Right lobe of liver (tissue), 6 donors: Measurements from ENCODE around the gene FAM110D. TPM values are rescaled to one million over a fixed set of nuclear protein-coding genes. Genes with fewer than 3 reads are reported as not detected.

Experiments
- ATAC-seq, 4 donors: fragments of 200-7000 bp; cut with Tn5 transposase; one replicate each; pipeline ENCODE4 v1.9.1; 2020; ENCODE audit warnings: mild to moderate bottlenecking in 4 of 4, moderate library complexity in 4 of 4
- DNase-seq, 3 donors: peaks; one replicate each; pipeline ENCODE4 v3.0.0-alpha.2; 2020
- H3K27ac ChIP-seq, 3 donors: fragments of 200-600 bp; one replicate each; pipeline ENCODE4 v1.8.0; 2022
- H3K27me3 ChIP-seq, 2 donors: fragments of 200-600 bp; one replicate each; pipeline ENCODE4 v1.8.0; 2022
- H3K36me3 ChIP-seq, 4 donors: fragments of 200-600 bp; sonication (generic) in 1 of 4; one replicate each; pipeline versions ENCODE4 v1.5.1 to v1.8.0; 2017 to 2022; ENCODE audit warnings: control low read depth in 1 of 4
- H3K4me1 ChIP-seq, 4 donors: fragments of 200-600 bp; sonication (generic) in 1 of 4; one replicate each; pipeline versions ENCODE4 v1.5.1 to v1.8.0; 2017 to 2022; ENCODE audit warnings: control low read depth in 1 of 4
- H3K4me3 ChIP-seq, 3 donors: fragments of 200-600 bp; one replicate each; pipeline ENCODE4 v1.8.0; 2022
- H3K9me3 ChIP-seq, 4 donors: fragments of 200-600 bp; sonication (generic) in 1 of 4; one replicate each; pipeline versions ENCODE4 v1.5.1 to v1.8.0; 2017 to 2022; ENCODE audit warnings: control low read depth in 1 of 4
- POLR2A ChIP-seq: fragments of 450-650 bp; IDR thresholded peaks from one replicate; pipeline ENCODE4 v1.6.1; 2017; ENCODE audit warnings: antibody characterized with exemption, mild to moderate bottlenecking
- WGBS: methylation state at CpG from one replicate; pipeline ENCODE4 v1.1.6; 2018; ENCODE audit warnings: low coverage, low lambda C conversion rate; ENCODE audit not compliant: insufficient coverage; ENCODE audit errors: missing lambda C conversion rate; 5-methylcytosine and 5-hydroxymethylcytosine counted together
- intact Hi-C, 2 donors: fragments of 100-400 bp; cut with DNase I; formaldehyde crosslinking; loops; one replicate each; pipeline versions ENCODE4 v1.11.2 to v1.14.1; 2022
- total RNA-seq, 6 experiments: library from RNA; depleted of rRNA in 2 of 6; stranded (reverse); fragments of >200 nt in 2 of 6; fragmentation: NEBNext Ultra II Directional in 3 of 6; extraction: Animal tissue kit (Norgen Biotek cat#: 25700) in 3 of 6; gene quantifications; one replicate each; pipeline versions ENCODE4 v1.1.0 to v1.2.4, GENCODE V29; 2016 to 2023
- TF ChIP-seq, protein P1 (sequence below), 4 donors: fragments of 200-600 bp in 3 of 4; fragments of 450-650 bp in 1 of 4; IDR thresholded peaks; one replicate each; pipeline versions ENCODE4 v1.5.1 to v1.8.0; 2016 to 2022; ENCODE audit warnings: antibody characterized with exemption in 4 of 4, mild to moderate bottlenecking in 2 of 4
- donor health status: DM: no; HTN: yes; CAD: no.
- donor health status: DM: no; HTN: no; CAD: no.
- donor health status: DM: no; HTN: no; CAD: no.
- donor health status: DM: no; HTN: yes; CAD: no.
- donor health status: DM: no; HTN: yes; CAD: no.

The FAM110D gene
- total RNA-seq, 6 experiments from 2014 or later: 0.22 to 0.53 (median 0.34) TPM

DNA sequence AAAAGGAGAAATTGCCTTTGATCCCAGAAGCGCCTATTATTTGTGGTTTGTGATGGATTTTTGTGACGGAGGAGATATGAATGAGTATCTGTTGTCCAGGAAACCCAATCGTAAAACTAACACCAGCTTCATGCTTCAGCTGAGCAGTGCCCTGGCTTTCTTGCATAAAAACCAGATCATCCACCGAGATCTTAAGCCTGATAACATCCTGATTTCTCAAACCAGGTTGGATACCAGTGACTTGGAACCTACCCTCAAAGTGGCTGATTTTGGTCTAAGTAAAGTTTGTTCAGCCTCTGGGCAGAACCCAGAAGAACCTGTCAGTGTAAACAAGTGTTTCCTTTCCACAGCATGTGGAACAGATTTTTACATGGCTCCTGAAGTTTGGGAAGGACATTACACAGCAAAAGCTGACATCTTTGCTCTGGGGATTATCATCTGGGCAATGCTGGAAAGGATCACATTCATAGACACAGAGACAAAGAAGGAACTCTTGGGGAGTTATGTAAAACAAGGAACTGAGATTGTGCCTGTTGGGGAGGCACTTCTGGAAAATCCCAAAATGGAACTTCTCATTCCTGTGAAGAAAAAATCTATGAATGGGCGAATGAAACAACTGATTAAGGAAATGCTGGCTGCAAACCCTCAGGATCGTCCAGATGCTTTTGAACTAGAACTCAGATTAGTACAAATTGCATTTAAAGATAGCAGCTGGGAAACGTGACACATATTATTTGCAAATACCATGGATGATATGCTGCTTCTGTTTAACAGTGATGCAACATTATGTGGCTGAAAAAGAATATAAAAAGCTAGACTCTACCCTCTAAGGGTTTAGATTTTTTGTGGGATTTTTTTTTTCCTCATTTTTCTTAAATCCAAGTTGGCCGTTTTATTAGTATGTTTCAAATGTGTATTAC is 36.8 kb upstream of the FAM110D start:
- no peak overlapping the region for H3K27ac ChIP-seq
- H3K4me3 ChIP-seq: no peak overlapping the region
- no peak for TF ChIP-seq POLR2A
- TF ChIP-seq, protein P1, sequence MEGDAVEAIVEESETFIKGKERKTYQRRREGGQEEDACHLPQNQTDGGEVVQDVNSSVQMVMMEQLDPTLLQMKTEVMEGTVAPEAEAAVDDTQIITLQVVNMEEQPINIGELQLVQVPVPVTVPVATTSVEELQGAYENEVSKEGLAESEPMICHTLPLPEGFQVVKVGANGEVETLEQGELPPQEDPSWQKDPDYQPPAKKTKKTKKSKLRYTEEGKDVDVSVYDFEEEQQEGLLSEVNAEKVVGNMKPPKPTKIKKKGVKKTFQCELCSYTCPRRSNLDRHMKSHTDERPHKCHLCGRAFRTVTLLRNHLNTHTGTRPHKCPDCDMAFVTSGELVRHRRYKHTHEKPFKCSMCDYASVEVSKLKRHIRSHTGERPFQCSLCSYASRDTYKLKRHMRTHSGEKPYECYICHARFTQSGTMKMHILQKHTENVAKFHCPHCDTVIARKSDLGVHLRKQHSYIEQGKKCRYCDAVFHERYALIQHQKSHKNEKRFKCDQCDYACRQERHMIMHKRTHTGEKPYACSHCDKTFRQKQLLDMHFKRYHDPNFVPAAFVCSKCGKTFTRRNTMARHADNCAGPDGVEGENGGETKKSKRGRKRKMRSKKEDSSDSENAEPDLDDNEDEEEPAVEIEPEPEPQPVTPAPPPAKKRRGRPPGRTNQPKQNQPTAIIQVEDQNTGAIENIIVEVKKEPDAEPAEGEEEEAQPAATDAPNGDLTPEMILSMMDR (IDR thresholded peaks at IDR 0.05): no peak
- H3K27me3 ChIP-seq: no peaks in the 10 kb centered on the region
- intact Hi-C loops: no loop called here
- peaks cover 0 to 11% (median 3%) of the 10 kb centered on the region in 4 donors for H3K36me3 ChIP-seq
- peak in 1 of 4 donors; percentile 22 for ATAC-seq
- 57% methylated on average over 8 of the region's 8 CpGs for WGBS
- H3K4me1 ChIP-seq: peaks cover 0 to 38% (median 5%) of the 10 kb centered on the region in 4 donors
- no peak for DNase-seq
- H3K9me3 ChIP-seq: no peaks in the 10 kb centered on the region

DNA sequence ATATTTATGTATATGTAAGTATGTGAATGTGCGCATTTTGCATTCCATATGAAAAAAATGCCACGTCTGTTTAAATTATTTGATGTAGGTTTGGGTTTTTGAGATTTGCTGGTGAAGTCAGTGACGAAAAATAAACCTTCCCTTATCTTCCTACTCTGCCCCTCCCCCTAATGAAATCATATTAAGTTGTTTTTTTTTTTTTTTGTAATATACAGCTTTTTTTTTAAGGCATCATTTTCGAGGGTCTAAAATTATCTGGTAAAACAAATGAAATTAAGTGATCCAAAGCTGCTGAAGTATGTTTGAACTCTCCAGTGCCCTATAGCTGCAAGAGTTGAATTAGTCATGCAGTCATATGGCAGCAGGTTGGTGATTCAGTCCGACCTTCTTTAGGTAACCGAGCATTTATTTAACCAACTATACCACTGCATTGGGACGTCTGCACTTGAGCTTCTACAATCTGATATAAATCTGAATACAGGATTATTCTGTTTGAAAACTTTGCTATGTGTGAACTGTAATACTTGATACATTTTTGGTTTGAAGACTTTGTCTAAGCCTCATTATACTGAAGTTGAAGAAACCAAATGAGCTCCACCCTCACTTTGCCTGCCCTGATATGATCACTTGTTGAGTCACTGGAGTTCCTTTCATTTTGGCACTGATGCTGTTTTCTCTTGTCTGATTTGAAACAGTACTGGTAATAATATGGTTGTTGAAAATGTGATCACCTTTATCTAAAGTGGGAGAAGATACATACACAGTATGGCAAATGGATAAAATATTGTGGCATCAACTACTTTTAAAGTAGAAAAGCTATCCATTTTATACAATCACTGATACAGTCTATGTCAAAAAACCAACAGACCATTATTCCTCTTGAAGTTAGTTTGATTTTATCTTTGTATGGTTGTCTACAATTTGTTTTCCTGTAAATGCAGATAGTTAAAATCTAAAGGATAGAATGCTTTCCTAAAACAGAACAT is 35.6 kb upstream of the FAM110D start:
- TF ChIP-seq, protein P1 (IDR thresholded peaks at IDR 0.05): no peak
- TF ChIP-seq POLR2A: no peak
- Histone ChIP-seq H3K27me3 (no peaks in the 10 kb centered on the region), H3K4me3 (no peak overlapping the region), H3K9me3 (no peaks in the 10 kb centered on the region), H3K27ac (no peak overlapping the region), H3K4me1 (peaks cover 0 to 38% (median 5%) of the 10 kb centered on the region in 4 donors), H3K36me3 (peaks cover 0 to 6% (median 0%) of the 10 kb centered on the region in 4 donors)
- ATAC-seq (peak in 1 of 4 donors; percentile 52), DNase-seq (no peak)
- 80% methylated on average over 7 of the region's 7 CpGs for WGBS
- intact Hi-C loops: no loop called here

DNA sequence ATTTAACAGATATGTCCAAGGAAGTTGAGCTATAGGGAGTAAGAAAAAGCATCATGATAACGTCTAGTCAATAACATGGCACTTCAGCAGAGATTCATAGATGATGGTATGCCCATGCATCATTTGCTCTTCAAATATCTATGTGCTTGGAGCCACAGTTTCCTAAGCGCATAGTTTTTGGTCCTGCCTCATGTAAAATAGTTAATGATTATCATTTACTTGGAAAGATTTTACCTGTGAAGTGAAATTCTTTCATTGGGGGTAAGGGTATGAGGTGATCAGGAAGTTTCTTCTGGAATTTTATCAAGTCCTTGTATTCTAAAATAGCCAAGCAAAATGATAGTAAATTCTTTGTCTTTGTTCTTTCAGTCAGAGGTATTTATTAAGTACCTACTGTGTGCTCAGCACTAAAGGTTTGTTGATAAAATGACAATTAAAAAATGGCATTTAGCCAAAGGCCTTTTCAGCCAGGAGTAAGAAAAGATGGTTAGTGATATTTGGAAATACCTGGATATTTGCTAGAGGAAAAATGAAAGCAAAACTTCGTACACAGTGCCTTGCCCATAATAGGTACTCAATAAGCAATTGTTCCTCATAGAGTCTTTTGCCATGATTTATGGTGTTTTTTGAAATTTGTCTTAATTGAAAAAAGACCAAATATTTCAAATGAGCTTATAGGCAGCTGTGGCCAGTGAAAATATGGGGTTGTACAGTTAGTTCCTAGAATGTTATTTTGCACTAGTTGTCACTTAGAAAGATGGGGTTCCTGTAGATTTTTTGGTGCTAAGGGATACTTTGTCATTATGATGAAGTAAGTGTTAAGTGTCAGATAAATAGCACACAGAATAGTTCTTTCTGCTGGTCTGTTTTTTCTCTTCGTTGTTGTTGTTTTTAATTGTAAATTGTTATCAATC is 34.2 kb upstream of the FAM110D start:
- peak; percentile 49 to 59 (median 56) for ATAC-seq
- Histone ChIP-seq H3K9me3 (no peaks in the 10 kb centered on the region), H3K36me3 (no peaks in the 10 kb centered on the region), H3K27ac (peak overlapping the region in 1 of 3 donors; percentile 18), H3K4me1 (peaks cover 0 to 38% (median 5%) of the 10 kb centered on the region in 4 donors), H3K27me3 (no peaks in the 10 kb centered on the region), H3K4me3 (no peak overlapping the region)
- 34% methylated on average over 4 of the region's 4 CpGs for WGBS
- intact Hi-C loops: no loop called here
- no peak for DNase-seq
- TF ChIP-seq, protein P1 (IDR thresholded peaks at IDR 0.05): no peak
- TF ChIP-seq POLR2A: no peak

DNA sequence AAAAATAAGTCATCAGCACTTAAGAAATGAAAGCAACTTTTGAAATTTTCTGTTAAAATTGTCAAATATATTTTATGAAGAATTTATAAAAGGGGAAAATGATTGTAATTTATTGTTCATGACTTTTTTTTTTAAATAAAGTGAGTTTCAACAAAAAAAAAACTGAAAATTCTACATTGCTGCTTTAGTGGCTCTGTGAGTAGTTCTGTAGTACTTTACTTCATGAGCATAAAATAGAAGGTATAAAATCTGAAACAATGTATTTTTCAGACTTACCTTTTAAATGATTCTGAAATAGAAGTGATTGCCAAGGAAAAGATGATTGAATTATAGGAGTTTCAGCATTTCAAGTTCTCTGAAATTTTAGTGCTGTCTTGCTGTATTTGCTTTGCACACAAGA is 33.5 kb upstream of the FAM110D start:
- DNase-seq (no peak), ATAC-seq (no peak)
- Histone ChIP-seq H3K36me3 (no peaks in the 10 kb centered on the region), H3K27me3 (no peaks in the 10 kb centered on the region), H3K4me3 (no peak overlapping the region), H3K4me1 (peaks cover 0 to 38% (median 5%) of the 10 kb centered on the region in 4 donors), H3K27ac (peak overlapping the region in 1 of 3 donors; percentile 18), H3K9me3 (no peaks in the 10 kb centered on the region)
- no peak for TF ChIP-seq POLR2A
- TF ChIP-seq, protein P1 (IDR thresholded peaks at IDR 0.05): no peak
- intact Hi-C loops: no loop called here
